Measurements from ENCODE around the gene GPR155.

DNA sequence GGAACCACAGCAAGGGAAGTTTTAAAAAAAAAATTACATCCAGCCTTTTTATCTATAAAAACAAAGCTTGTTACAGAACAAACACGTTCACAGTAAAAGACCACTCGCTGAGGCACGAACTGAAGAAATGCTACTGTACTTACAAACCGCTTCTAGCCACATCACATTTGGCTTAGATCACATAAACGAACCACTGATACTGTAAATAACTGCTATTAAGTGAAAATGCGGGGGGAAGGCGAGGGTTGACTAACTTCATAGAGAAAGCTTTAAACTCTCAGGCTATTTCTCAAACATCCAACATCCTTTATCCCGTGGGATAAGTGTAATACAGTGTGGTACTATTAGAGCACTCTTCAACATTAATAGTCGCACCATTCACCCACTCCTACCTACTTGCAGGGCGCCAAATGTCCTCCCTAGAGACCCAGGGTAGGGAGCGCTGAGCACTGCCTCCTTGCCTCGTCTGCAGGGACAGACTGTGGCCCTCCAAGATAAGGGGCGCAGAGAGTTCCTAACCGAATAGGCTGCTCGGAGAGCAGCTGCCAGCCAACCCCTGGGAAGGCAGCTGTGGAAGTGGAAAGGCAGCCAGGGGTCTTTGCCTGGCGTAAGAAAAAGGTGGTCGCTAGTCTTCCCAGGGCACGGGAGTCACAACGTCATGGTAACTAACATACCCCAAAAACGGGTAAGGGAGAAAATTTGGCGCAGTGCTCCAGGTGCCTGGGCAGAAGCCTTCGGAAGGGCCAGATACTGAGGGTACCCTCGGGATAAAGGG, 854 bp downstream of the GPR155 start:
- TF ChIP-seq, protein P1, sequence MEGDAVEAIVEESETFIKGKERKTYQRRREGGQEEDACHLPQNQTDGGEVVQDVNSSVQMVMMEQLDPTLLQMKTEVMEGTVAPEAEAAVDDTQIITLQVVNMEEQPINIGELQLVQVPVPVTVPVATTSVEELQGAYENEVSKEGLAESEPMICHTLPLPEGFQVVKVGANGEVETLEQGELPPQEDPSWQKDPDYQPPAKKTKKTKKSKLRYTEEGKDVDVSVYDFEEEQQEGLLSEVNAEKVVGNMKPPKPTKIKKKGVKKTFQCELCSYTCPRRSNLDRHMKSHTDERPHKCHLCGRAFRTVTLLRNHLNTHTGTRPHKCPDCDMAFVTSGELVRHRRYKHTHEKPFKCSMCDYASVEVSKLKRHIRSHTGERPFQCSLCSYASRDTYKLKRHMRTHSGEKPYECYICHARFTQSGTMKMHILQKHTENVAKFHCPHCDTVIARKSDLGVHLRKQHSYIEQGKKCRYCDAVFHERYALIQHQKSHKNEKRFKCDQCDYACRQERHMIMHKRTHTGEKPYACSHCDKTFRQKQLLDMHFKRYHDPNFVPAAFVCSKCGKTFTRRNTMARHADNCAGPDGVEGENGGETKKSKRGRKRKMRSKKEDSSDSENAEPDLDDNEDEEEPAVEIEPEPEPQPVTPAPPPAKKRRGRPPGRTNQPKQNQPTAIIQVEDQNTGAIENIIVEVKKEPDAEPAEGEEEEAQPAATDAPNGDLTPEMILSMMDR (conservative IDR thresholded peaks at IDR 0.05; ENCODE audit: low read length), result no peak
- TF ChIP-seq EZH2phosphoT487 (IDR thresholded peaks at IDR 0.05; ENCODE audit: borderline replicate concordance, low read depth, low read length), result no peak
